Myocyte (in vitro differentiated cells): Measurements from ENCODE around the gene SMYD3. TPM values are rescaled to one million over a fixed set of nuclear protein-coding genes. Genes with fewer than 3 reads are reported as not detected.

Experiments used
- DNase-seq: peaks from one replicate; pipeline ENCODE4 v3.0.0-alpha.2; 2012; ENCODE audit warnings: low read depth
- total RNA-seq: library from RNA; depleted of rRNA; stranded (reverse); fragments of >200 nt; gene quantifications from 2 replicates; pipeline ENCODE4 v1.2.3, GENCODE V29; 2014

The SMYD3 gene
- total RNA-seq, 1 donor from 2014 or later: 18.7 TPM

DNA sequence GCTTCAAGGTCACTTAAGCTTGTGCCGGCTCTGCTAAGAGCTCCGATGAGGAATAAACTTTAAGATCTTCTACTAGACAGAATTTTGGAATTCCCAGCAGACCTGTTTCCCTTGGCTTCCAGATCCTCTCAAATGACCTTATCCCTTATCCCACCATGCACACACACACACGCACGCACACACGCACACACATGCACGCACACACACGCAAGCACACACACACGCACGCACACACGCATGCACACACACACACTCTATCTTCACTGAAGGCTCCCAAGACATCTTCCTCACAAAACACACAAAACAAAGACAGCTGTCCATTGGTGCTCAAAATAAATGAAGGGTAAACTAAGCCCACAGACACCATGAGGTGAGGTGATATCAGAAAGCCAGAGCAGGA, 692.4 kb downstream of the SMYD3 start:
- no peak for DNase-seq

DNA sequence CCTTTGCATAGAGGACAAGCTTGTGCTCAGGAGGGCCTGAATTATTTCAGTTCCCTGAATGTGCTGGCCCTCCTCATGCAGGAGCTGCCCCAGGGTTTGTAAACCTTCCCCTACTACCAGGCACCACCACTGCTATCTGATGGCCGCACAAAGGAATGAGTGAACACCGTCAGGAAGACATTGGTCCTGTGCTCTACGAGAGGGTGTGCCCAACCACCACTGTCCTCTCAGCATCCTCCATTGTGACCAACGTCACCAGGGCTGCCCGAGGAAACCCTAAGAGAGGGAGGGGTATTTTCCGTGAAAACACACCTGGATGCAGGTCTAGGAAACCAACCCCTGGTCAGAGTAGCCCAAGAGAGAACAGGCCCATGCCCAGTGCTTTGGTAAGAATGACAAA, 694.8 kb downstream of the SMYD3 start:
- DNase-seq: no peak

DNA sequence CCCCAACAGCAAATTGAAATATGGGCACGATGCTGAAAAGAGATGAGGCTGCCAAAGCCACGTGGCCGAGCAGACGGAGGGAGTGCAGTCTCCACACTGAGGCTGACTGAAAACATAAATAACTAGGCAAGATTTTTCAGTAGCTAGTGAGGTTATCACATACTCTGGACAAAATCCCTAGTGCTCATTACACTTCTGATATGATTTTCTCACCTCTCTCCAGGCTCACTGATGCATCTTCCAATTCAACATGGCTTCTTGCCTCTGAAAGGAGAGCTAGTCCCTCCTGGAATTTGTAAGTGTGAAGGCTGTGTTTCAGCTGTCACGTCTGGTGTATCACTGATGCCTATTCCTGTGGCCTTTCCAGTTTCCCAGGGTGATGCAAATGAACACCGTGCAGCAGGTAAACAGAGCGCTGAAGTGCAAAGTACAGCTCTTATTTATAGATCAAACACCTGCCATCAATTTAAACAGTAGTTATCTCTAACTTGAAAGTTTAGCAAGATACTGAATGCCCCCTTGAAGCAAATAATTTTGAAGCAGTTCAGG, 696.2 kb downstream of the SMYD3 start:
- no peak for DNase-seq

DNA sequence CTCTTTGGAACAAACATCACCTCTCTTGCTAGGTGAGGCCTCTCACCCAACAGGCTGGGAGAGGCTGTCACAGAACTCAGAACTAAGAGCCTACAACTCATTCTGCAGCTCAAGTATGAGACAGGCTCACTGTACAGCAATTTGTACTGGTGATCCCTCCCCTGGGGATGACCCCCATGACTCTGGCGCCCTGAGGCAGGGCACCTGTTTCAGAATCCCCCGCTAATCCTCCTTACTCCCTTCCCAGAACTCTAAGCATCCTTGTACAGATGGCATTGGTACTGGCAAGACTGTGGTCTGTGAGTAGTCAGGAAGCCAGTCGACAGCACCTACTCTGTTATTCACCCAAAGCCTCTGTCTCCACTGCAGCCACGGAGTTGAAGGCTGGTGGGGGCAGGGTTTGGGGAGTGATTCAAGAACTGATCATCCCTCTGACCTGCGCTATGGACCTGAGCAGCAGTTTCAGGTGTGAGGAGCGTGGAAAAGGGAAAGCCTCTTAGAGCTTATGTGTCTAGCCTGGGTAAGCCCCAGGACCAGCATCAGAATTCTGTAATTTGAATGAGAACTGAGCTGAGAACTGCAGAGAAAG, 696.8 kb downstream of the SMYD3 start:
- DNase-seq: no peak

DNA sequence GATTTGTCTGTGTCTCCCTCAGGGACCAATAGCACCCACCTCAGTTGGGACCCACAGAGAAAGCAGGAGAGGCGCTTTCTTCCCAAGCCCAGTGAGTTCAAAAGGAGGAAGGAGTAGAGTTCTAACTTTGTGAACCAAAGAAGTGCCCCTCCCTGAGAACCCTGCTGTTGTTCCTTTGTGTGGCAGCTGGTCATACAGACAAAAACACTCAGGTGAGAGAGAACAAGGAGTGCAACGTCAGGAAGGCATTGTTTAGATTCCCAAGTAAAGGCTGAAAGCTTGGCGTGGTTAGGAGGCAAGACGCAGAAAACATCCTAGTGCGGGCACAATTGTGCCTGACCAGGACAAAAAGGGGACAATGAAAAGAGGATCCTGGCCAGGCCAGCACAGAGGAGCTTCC, 697.7 kb downstream of the SMYD3 start:
- no peak for DNase-seq

DNA sequence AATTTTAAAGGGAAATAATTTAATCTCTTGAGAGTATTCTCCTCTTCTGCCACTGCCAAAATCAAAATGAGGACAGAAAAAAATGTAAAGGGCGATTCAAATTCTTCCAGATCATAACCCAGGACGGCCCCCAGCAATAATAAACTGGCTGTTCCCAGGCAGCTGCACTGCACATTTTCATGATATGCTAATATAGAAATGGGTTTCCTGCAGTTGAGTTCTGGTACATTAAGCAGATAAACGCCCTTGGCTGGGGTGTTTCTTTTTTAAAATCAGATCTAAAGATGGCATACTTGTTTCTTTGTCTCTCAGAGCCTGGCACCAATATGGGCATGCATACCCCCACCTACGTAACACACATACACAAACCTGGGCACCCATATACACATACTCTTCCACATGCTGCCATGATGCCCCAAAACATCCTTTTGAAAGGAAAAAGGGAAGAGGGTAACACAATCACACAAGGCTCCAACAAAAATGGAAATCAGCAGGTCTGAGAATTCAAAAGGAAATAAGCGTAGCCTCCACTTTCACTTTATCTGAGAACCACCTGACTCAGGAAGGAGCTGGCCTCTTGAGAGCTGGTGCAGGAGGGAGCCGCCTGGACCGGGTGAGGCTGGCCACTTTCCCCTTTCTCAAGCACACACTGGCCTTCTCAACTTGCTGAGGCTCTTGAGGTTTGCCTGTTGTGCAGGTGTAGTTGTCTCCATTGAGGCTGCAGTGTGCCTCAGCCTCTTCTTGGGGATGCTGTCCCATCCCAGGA, 698.9 kb downstream of the SMYD3 start:
- DNase-seq: no peak

DNA sequence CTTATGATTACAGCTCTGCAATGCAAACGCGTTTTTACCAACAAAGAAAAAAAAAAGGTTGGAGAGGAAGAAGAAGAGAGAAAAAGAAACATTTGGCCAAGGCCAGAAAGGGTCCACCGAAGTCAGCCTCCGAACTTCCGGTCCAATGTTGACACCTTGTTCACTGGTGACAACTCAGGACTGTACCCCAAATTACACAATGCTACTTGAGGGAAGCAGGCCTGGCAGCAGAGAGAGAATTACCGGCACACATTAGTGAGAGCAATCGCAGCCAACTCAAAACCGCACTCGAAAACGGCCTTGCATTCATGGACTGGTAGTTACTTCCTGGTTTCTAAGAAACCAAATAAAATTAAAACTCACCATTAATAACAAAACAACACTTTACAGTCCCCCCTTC, 699.8 kb downstream of the SMYD3 start:
- no peak for DNase-seq

DNA sequence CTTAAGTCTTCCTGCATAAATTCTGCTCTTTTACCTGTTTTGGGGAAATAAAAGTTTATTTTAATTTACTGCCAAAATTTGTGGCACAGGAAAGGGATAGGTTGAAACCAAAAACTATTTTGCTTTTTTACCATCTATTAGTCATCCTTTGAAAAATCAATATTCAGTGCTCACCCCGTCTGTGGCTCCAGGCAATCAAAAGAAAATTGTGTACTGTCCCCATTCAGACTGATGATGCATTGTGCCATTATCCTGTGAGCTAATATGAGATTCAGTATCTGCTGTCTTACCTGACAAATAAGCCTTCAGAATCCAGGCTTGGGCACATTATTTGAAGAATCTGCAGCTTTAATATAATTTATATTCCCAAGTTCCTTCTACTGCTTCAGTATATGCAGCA, 701.5 kb downstream of the SMYD3 start:
- no peak for DNase-seq

DNA sequence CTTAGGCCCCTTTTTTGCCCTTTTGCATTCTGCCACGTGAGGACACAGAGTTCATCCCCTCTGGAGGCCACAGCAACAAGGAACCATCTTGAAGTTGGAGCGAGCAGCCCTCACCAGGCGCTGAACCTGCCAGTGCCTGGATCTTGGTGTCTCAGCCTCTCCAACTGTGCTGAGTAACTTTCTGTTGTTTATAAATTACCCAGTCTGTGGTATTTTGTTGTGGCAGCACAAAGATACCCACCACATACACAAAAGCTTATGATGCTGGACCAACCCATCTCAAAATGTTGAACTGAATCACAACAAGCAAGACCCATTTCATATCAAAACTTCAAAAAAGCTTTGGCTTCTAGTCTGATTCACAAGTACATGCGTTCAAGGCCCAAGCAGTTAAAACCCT, 702.4 kb downstream of the SMYD3 start:
- no peak for DNase-seq

DNA sequence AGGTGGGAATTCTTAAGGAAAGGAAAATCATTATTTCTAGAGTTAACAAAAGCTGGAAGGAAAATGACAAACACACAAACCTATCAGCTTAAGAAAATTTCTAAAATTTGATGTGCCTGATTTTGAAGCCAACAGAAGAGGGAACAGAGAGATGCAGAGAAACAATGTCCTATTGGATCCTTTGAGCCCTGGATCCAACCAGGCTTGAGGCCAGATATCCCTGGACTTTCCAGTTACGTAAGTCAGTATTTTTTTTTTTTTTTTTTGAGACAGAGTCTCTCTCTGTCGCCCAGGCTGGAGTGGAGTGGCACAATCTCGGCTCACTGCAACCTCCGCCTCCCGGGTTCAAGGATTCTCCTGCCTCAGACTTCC, 703.4 kb downstream of the SMYD3 start:
- DNase-seq: no peak

DNA sequence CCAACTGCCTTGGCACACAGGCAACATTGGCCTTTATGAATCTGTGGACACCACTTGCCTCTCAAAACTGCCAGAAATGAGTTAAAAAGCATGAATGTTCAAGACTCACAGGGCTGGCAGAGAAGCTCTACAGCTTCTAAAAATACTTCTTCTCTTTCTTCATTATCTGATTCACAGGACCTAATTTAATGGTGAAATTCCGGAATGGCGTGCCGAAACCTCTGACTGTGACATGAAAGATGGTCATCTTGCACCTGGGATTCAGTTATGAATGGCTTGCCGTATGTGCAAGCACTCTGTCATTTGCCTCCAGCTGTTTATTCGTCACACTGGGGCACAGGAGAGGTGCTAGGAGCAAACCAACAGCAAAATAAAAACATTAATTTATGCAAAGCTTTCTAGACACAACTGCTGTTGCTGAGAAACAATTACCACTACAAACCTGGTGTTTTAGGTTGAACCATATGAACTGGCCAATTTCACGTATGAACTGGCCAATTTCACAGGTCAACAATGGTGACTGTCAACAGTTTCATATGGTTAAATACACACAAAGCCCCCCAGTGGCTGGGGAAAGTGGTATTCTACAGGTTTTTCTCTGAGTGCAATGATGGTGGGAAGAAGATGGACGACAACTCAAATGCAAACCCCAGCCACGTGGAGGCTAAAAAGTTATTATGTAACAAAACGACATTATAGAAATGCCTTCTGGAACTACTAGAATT, 704.0 kb downstream of the SMYD3 start:
- no peak for DNase-seq

DNA sequence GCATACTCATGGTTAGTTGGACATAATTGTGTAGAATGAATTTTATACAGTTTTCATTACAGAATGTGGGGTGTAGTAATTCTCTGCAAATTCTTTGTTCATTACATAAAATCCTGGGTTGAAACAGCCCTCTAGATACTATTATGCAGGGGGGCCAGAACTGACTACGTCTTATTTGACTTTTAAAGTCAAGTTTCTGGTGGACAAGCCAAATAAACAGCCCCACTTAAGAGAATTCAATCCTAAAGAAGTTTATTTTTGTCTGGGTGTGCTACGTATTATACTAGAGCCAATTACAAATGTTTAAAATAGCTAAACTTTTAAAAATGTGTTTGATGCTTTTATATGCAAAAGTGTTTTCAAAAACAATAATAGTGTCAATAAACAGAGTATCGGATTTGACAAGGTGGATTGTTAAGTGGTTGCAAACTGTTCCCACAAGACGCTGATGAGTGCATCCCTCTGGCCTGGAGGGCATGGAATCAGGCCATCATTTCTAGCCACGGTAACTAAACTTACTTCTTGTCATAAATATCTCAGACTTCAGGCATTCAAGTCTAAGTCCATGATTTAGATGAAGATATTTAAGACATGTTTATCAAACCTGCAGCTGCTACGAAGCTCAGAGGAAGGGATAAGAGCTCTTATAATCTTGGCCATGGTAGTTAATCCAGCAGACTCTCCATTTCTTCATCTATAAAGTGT, 706.0 kb downstream of the SMYD3 start:
- peak; percentile 50 for DNase-seq

DNA sequence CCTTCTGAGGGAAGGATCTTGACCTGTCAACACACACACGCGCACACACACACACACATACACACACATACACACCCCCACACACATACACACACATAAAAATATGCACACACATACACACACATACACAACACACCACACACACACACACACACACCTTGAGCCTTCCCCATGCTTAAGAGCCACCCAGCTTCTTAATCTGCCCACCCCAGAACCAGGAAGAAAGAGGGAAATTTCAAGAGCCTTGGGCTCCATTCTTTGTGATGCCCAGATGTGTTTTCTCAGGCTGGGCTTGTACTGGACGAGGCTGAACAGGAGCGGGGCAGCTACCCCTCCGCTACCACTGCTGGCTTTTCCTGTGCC, 708.7 kb downstream of the SMYD3 start:
- DNase-seq: no peak

DNA sequence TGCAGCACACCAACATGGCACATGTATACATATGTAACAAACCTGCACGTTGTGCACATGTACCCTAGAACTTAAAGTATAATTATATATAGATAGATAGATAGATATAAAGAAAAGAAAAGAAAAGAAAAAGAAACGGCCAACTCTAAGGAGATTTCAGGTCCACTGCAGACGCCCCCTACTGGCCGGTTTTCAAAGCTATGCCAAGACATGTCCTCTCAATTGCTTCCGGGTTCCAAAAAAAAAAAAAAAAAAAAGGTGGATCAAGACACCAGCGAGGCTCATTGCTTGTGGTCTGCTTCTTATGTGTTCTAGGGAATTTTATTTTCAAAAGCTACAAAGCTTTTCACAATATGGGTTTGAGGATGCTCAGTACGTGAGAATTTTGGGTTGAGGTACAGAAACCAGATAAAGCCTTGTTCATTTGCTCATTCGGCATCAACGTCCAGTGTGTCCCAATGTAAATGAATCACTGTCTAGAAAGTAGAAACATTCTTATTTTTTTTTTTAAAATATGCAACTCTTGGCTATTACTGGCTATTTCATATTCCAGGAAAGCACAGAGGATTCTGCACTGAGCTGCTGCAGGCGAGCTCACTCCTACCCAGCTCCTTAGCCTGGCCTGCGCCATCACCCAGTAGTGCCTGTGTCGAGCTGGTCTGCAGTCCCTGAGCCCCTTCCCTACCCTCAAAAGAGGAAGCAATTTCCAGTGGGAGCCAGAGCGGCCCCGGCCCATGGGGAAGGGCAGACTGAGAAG, 709.3 kb downstream of the SMYD3 start:
- DNase-seq: no peak

DNA sequence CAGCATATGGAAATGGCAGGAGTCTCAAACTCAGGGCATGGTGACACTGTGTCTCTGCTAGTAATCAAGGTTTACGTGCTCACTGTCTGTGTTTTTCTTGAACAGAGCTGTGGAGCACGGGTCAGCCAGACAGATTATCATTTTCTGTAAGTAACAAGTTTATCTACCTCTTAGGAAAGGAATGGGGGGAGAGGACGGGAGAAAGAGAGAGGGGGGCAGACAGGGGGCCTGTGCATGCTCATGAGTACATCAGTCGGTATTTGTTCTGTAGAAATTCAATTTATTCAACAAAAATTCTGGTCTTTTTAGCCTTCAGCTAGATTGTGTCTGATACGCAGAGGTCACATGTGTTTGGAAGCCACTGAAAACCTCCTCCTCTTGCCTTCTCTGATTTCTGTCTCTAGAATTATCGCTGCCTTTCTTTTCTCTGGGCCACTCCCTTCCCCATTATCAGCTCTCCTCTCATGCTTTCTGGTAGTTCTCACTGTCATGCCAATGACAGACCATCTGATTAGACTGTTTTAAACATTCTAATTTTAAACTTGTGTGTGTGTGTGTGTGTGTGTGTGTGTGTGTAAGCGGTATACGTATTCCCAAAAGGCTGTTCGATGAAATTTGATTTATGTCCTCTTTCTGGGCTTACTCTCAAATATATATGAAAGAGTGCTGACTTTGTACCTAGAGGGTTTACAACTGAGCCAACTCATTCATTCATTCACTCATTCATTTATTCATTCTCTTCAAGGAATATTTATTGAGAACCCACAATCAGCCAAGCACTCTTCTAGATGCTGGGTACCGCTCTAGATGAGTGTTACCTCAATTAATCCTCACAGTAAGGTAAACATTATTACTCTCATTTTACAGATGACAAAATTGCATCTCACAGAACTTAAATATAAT, 715.4 kb downstream of the SMYD3 start:
- no peak for DNase-seq

DNA sequence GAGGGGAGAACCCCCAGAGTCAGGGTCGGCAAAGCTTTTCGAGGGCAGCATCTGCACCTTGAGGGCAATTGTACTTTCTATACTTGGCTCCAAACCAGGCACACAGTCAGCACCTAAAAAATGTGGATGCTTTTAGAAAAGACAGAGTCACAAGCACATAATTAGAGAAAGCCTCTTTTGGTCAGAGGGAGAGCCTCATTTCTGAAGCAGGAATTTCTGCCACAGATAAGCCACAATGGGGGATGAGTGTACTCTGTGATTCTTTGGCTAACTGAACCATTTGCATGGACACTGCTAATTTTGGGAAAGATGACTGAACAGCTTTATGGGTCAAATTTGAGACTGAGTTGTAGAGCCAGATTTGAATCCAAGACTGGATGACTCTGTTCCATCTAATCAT, 716.6 kb downstream of the SMYD3 start:
- DNase-seq: peak; percentile 68

DNA sequence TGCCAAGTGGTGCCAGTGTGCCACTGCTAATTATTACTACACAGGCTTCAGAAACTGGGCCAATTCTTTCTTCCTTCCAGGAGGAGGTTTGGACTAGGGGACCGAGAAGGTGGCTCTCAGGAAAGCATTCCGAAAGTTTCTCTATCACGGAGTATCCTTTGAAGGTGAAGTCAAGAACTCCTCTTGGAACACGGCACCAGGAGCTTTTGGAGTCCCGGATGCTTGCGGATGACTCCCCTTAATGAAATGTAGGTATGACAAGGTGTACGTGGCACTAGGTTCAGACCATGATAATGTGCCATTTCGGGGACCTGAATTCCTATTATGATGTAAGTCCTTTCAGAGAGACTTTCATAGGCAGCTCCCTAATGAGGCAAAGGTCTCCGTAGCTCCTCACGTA, 718.2 kb downstream of the SMYD3 start:
- DNase-seq: no peak

DNA sequence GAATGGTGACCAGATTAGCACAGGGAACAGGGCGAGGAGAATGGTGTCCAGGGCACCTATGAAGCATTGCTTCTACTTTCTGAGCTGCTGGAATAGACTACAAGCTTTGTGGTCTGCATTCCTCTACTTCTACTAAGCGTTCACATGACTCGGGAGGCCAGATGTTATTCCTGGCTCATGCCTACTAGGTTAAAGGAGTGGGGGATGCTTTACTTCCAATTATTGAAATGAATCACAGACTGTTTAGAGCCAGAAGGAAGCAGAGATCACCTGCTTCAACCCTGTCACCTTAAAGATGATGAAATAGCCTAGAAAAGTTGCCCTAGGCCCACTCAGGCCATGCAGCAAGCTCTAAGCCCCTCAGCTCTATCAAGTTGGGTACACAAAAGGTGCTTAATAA, 718.8 kb downstream of the SMYD3 start:
- DNase-seq: peak; percentile 90

DNA sequence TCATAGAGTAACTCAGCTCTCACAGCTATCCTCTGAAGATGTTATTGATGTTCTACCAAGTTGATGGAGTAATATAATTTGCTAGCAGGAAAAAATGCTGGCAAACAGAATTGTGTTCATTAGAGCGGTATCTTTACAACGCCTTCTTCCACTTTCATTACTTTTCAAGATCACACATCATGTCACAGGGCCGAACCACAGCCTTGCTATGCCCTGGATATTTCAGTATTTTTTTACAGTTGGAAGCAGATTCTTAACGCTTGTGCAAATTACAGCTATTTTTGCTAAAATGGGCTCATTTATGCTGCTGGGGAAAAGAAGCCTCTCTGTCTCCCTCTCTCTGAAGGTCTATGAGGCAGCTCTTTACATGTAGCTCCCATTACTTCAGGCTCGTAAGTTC, 720.1 kb downstream of the SMYD3 start:
- no peak for DNase-seq
